ENCODE results near the gene MCC.

The MCC gene

GRCh38 chr5:113230711-113231652 lies 257.3 kb downstream of the MCC start:
- TF ChIP-seq EZH2phosphoT487 (IDR thresholded peaks at IDR 0.05; ENCODE audit: low read length), result no peak
- no peak for TF ChIP-seq EZH2 (optimal IDR thresholded peaks at IDR 0.05; ENCODE audit: low read depth, low read length)
- no peak for TF ChIP-seq CTCF (IDR thresholded peaks at IDR 0.05; ENCODE audit: low read length)
- no peak overlapping the region for H3K4me3 ChIP-seq (ENCODE audit: low read length)
- DNase-seq, result no peak
- H3K79me2 ChIP-seq (ENCODE audit: low read length), result peaks cover 98% of the 10 kb centered on the region
- H3K4me2 ChIP-seq (ENCODE audit: low read depth, low read length), result no peak overlapping the region
- no peaks in the 10 kb centered on the region for H3K27me3 ChIP-seq (replicated peaks; ENCODE audit: insufficient read depth, low read length)
- no peaks in the 10 kb centered on the region for H3K36me3 ChIP-seq (replicated peaks; ENCODE audit: insufficient read depth, low read length)
- no peak overlapping the region for H3K9ac ChIP-seq (ENCODE audit: low read length)
- no peaks in the 10 kb centered on the region; the same call in 1 of the 2 replicates for H4K20me1 ChIP-seq (ENCODE audit: insufficient read depth, low read length)
- no peaks in the 10 kb centered on the region for H3K9me2 ChIP-seq (replicated peaks; ENCODE audit: insufficient read depth, low read length)
- H3K27ac ChIP-seq (ENCODE audit: low read length), result no peak overlapping the region
- no peak overlapping the region for H2AFZ ChIP-seq (ENCODE audit: low read length)
- H3K9me3 ChIP-seq (replicated peaks; ENCODE audit: insufficient read depth, low read length), result no peaks in the 10 kb centered on the region
- peaks cover 20% of the 10 kb centered on the region for H3K4me1 ChIP-seq (ENCODE audit: low read length)
- H3F3A ChIP-seq (ENCODE audit: insufficient read depth, low read length), result no peaks in the 10 kb centered on the region

DNA sequence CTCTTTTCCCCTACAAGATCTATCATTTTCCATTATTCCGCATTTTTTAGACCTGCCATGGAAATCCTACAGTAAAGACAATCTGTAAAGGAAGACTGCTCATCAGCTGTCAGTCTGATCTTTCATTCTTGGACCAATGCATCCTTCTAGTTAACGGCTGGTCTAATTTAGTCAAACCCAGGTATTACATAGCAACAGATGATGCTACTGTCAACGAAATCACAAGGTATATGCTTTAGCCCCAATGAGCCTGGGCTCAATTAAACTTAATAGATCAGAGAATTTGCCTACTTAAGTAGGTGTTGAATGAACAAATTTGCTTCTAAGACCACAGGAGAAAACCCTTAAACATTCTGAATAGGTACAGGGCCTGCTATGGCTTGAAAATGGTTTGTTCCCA lies 260.5 kb downstream of the MCC start:
- no peak overlapping the region for H3K27ac ChIP-seq (ENCODE audit: low read length)
- no peak overlapping the region for H3K9ac ChIP-seq (ENCODE audit: low read length)
- H3K4me3 ChIP-seq (ENCODE audit: low read length), result no peak overlapping the region
- peaks cover 99% of the 10 kb centered on the region for H3K79me2 ChIP-seq (ENCODE audit: low read length)
- no peak overlapping the region for H2AFZ ChIP-seq (ENCODE audit: low read length)
- H3F3A ChIP-seq (ENCODE audit: insufficient read depth, low read length), result no peaks in the 10 kb centered on the region
- no peaks in the 10 kb centered on the region for H3K9me2 ChIP-seq (replicated peaks; ENCODE audit: insufficient read depth, low read length)
- no peaks in the 10 kb centered on the region for H3K27me3 ChIP-seq (replicated peaks; ENCODE audit: insufficient read depth, low read length)
- H3K4me2 ChIP-seq (ENCODE audit: low read depth, low read length), result no peak overlapping the region
- H3K9me3 ChIP-seq (replicated peaks; ENCODE audit: insufficient read depth, low read length), result no peaks in the 10 kb centered on the region
- peaks cover 6% of the 10 kb centered on the region; the same call in 1 of the 2 replicates for H4K20me1 ChIP-seq (ENCODE audit: insufficient read depth, low read length)
- no peak for DNase-seq
- H3K36me3 ChIP-seq (replicated peaks; ENCODE audit: insufficient read depth, low read length), result no peaks in the 10 kb centered on the region
- TF ChIP-seq CTCF (IDR thresholded peaks at IDR 0.05; ENCODE audit: low read length) (no peak), EZH2 (optimal IDR thresholded peaks at IDR 0.05; ENCODE audit: low read depth, low read length) (no peak), EZH2phosphoT487 (IDR thresholded peaks at IDR 0.05; ENCODE audit: low read length) (no peak)
- peaks cover 6% of the 10 kb centered on the region for H3K4me1 ChIP-seq (ENCODE audit: low read length)

GRCh38 chr5:113226116-113226736 lies 262.0 kb downstream of the MCC start:
- peaks cover 6% of the 10 kb centered on the region; the same call in 1 of the 2 replicates for H4K20me1 ChIP-seq (ENCODE audit: insufficient read depth, low read length)
- no peak for DNase-seq
- H3K27ac ChIP-seq (ENCODE audit: low read length), result no peak overlapping the region

More at GRCh38 chr5:113226116-113226736, 262.0 kb downstream of the MCC start:
- H3F3A ChIP-seq (ENCODE audit: insufficient read depth, low read length), result no peaks in the 10 kb centered on the region
- H3K9ac ChIP-seq (ENCODE audit: low read length), result no peak overlapping the region
- H2AFZ ChIP-seq (ENCODE audit: low read length), result no peak overlapping the region
- no peaks in the 10 kb centered on the region for H3K9me3 ChIP-seq (replicated peaks; ENCODE audit: insufficient read depth, low read length)
- H3K4me2 ChIP-seq (ENCODE audit: low read depth, low read length), result no peak overlapping the region
- H3K79me2 ChIP-seq (ENCODE audit: low read length), result peaks cover 100% of the 10 kb centered on the region
- H3K9me2 ChIP-seq (replicated peaks; ENCODE audit: insufficient read depth, low read length), result no peaks in the 10 kb centered on the region
- H3K4me1 ChIP-seq (ENCODE audit: low read length), result peaks cover 3% of the 10 kb centered on the region
- H3K27me3 ChIP-seq (replicated peaks; ENCODE audit: insufficient read depth, low read length), result no peaks in the 10 kb centered on the region
- no peak overlapping the region for H3K4me3 ChIP-seq (ENCODE audit: low read length)
- TF ChIP-seq CTCF (IDR thresholded peaks at IDR 0.05; ENCODE audit: low read length), result no peak
- H3K36me3 ChIP-seq (replicated peaks; ENCODE audit: insufficient read depth, low read length), result no peaks in the 10 kb centered on the region

Data from MM.1S (cell line).